BLaER1 treated with 17β-estradiol and CSF1 and Interleukin-3, amounts not matched to agents 10 nM and 100 nM (cell line): Measurements from ENCODE around the gene AKAP12.

Source experiments
- H3K27ac ChIP-seq, 11 experiments: shearing (Covaris generic); formaldehyde crosslinking; 2 replicates each; pipeline ENCODE4 v1.8.1; 2022
- H3K27me3 ChIP-seq, 11 experiments: shearing (Covaris generic); formaldehyde crosslinking; 2 replicates each; pipeline ENCODE4 v1.8.1; 2022
- H3K36me3 ChIP-seq, 11 experiments: shearing (Covaris generic); formaldehyde crosslinking; 2 replicates each; pipeline ENCODE4 v1.8.1; 2022
- H3K4me1 ChIP-seq, 10 experiments: shearing (Covaris generic); formaldehyde crosslinking; 2 replicates each; pipeline ENCODE4 v1.8.1; 2022
- H3K4me2 ChIP-seq, 11 experiments: shearing (Covaris generic); formaldehyde crosslinking; 2 replicates each; pipeline ENCODE4 v1.8.1; 2022
- H3K4me3 ChIP-seq, 10 experiments: shearing (Covaris generic); formaldehyde crosslinking; 2 replicates each; pipeline ENCODE4 v1.8.1; 2022
- H3K9ac ChIP-seq, 11 experiments: shearing (Covaris generic); formaldehyde crosslinking; 2 replicates each; pipeline ENCODE4 v1.8.1; 2022
- H3K9me3 ChIP-seq, 11 experiments: shearing (Covaris generic); formaldehyde crosslinking; replicated peaks in 1 of 11; 2 replicates each; pipeline ENCODE4 v1.8.1; 2022
- H4K20me1 ChIP-seq, 11 experiments: shearing (Covaris generic); formaldehyde crosslinking; 2 replicates each; pipeline ENCODE4 v1.8.1; 2022
- Cebpa-rat ChIP-seq, 11 experiments: shearing (Covaris generic); IDR thresholded peaks; 2 replicates each; pipeline ENCODE4 v1.8.1; 2022

AKAP12 gene

GRCh38 chr6:151230277-151230577, 9.5 kb upstream of the AKAP12 start:
- peaks cover 8 to 24% (median 20%) of the 10 kb centered on the region in 10 experiments; a peak in 17 of 20 replicates for H3K4me1 ChIP-seq
- no peaks in the 10 kb centered on the region for H3K27me3 ChIP-seq
- no peak for TF ChIP-seq Cebpa-rat (IDR thresholded peaks at IDR 0.05)
- no peak overlapping the region for H3K9ac ChIP-seq
- no peak overlapping the region for H3K4me2 ChIP-seq
- H3K36me3 ChIP-seq, result no peaks in the 10 kb centered on the region
- no peak overlapping the region for H3K27ac ChIP-seq
- H3K9me3 ChIP-seq, result peaks cover 0 to 9% (median 0%) of the 10 kb centered on the region in 11 experiments; a peak in 4 of 22 replicates
- no peak overlapping the region for H3K4me3 ChIP-seq
- no peaks in the 10 kb centered on the region for H4K20me1 ChIP-seq

- Histone ChIP-seq H4K20me1 (no peaks in the 10 kb centered on the region), H3K4me2 (peak overlapping the region in 2 of 11 experiments; percentile 36 to 97; a peak in 3 of 22 replicates), H3K4me3 (no peak overlapping the region), H3K27ac (no peak overlapping the region), H3K36me3 (no peaks in the 10 kb centered on the region), H3K9ac (no peak overlapping the region), H3K9me3 (peaks cover 0 to 8% (median 0%) of the 10 kb centered on the region in 11 experiments; a peak in 1 of 22 replicates), H3K4me1 (peaks cover 9 to 51% (median 40%) of the 10 kb centered on the region in 10 experiments; a peak in 18 of 20 replicates), H3K27me3 (no peaks in the 10 kb centered on the region)
- TF ChIP-seq Cebpa-rat (IDR thresholded peaks at IDR 0.05), result no peak
Measured at GRCh38 chr6:151232899-151233298, 6.9 kb upstream of the AKAP12 start.

GRCh38 chr6:151233731-151234130, 6.0 kb upstream of the AKAP12 start:
- no peaks in the 10 kb centered on the region for H4K20me1 ChIP-seq
- H3K9ac ChIP-seq, result no peak overlapping the region
- peak overlapping the region in 9 of 11 experiments; percentile 7 to 97 (median 48); a peak in 16 of 22 replicates for H3K4me2 ChIP-seq
- peaks cover 0 to 8% (median 0%) of the 10 kb centered on the region in 11 experiments; a peak in 1 of 22 replicates for H3K9me3 ChIP-seq
- H3K4me1 ChIP-seq, result peaks cover 9 to 59% (median 48%) of the 10 kb centered on the region in 10 experiments; a peak in 18 of 20 replicates
- H3K36me3 ChIP-seq, result no peaks in the 10 kb centered on the region
- no peaks in the 10 kb centered on the region for H3K27me3 ChIP-seq
- no peak overlapping the region for H3K4me3 ChIP-seq
- no peak for TF ChIP-seq Cebpa-rat (IDR thresholded peaks at IDR 0.05)
- H3K27ac ChIP-seq, result peak overlapping the region in 5 of 11 experiments; percentile 23 to 92 (median 43); a peak in 6 of 22 replicates

- H3K4me2 ChIP-seq, result peak overlapping the region in 10 of 11 experiments; percentile 11 to 97 (median 85); a peak in 19 of 22 replicates
- H4K20me1 ChIP-seq, result peaks cover 0 to 11% (median 2%) of the 10 kb centered on the region in 11 experiments; a peak in 10 of 22 replicates
- H3K9me3 ChIP-seq, result no peaks in the 10 kb centered on the region
- peak overlapping the region in 6 of 11 experiments; percentile 10 to 94 (median 55); a peak in 8 of 22 replicates for H3K9ac ChIP-seq
- peaks cover 2 to 71% (median 59%) of the 10 kb centered on the region in 10 experiments for H3K4me1 ChIP-seq
- H3K36me3 ChIP-seq, result no peaks in the 10 kb centered on the region
- H3K27me3 ChIP-seq, result no peaks in the 10 kb centered on the region; a peak in 1 of 22 replicates
- TF ChIP-seq Cebpa-rat (IDR thresholded peaks at IDR 0.05), result peak in 3 of 11 experiments; percentile 29 to 67 (median 64); a peak in 5 of 22 replicates
- H3K27ac ChIP-seq, result peak overlapping the region in 7 of 11 experiments; percentile 40 to 92 (median 91); a peak in 14 of 22 replicates
- peak overlapping the region in 2 of 10 experiments; percentile 4 to 16; a peak in 2 of 20 replicates for H3K4me3 ChIP-seq
Measured at GRCh38 chr6:151236668-151237401, 2.9 kb upstream of the AKAP12 start.

- Histone ChIP-seq H3K4me2 (peak overlapping the region; percentile 80 to 97 (median 92)), H3K4me3 (peak overlapping the region; percentile 70 to 98 (median 88))
Measured at GRCh38 chr6:151240036-151240685, 394 bp downstream of the AKAP12 start.

GRCh38 chr6:151240791-151241642, 1.2 kb downstream of the AKAP12 start:
- H4K20me1 ChIP-seq, result peaks cover 0 to 51% (median 4%) of the 10 kb centered on the region in 11 experiments; a peak in 12 of 22 replicates
- H3K9me3 ChIP-seq, result no peaks in the 10 kb centered on the region
- no peak for TF ChIP-seq Cebpa-rat (IDR thresholded peaks at IDR 0.05)
- peak overlapping the region; percentile 59 to 95 (median 91); a peak in 21 of 22 replicates for H3K9ac ChIP-seq
- peaks cover 0 to 26% (median 4%) of the 10 kb centered on the region in 11 experiments; a peak in 7 of 22 replicates for H3K36me3 ChIP-seq
- peak overlapping the region in 10 of 11 experiments; percentile 5 to 92 (median 90); a peak in 18 of 22 replicates for H3K27ac ChIP-seq
- H3K4me2 ChIP-seq, result peak overlapping the region; percentile 81 to 97 (median 95)
- peak overlapping the region; percentile 70 to 98 (median 88) for H3K4me3 ChIP-seq
- H3K27me3 ChIP-seq, result no peaks in the 10 kb centered on the region; a peak in 1 of 22 replicates
- H3K4me1 ChIP-seq, result peaks cover 21 to 77% (median 70%) of the 10 kb centered on the region in 10 experiments

More at GRCh38 chr6:151240036-151240685, 394 bp downstream of the AKAP12 start:
- Histone ChIP-seq H3K27ac (peak overlapping the region in 10 of 11 experiments; percentile 48 to 92 (median 90); a peak in 19 of 22 replicates), H3K9me3 (no peaks in the 10 kb centered on the region), H3K36me3 (peaks cover 0 to 17% (median 0%) of the 10 kb centered on the region in 11 experiments; a peak in 6 of 22 replicates), H3K27me3 (no peaks in the 10 kb centered on the region; a peak in 1 of 22 replicates), H3K4me1 (peaks cover 21 to 83% (median 74%) of the 10 kb centered on the region in 10 experiments), H4K20me1 (peaks cover 0 to 44% (median 4%) of the 10 kb centered on the region in 11 experiments; a peak in 12 of 22 replicates), H3K9ac (peak overlapping the region; percentile 72 to 95 (median 91); a peak in 21 of 22 replicates)
- TF ChIP-seq Cebpa-rat (IDR thresholded peaks at IDR 0.05), result no peak

GRCh38 chr6:151241853-151242252, 2.1 kb downstream of the AKAP12 start:
- peaks cover 0 to 34% (median 11%) of the 10 kb centered on the region in 11 experiments; a peak in 14 of 22 replicates for H3K36me3 ChIP-seq
- H3K4me2 ChIP-seq, result peak overlapping the region; percentile 81 to 97 (median 95)

More at GRCh38 chr6:151241853-151242252, 2.1 kb downstream of the AKAP12 start:
- H3K9me3 ChIP-seq, result 0 out of 22 replicates have a peak, but pooled peaks cover 0 to 3% (median 0%) of the 10 kb centered on the region in 11 experiments
- peak overlapping the region; percentile 70 to 98 (median 88); a peak in 19 of 20 replicates for H3K4me3 ChIP-seq
- TF ChIP-seq Cebpa-rat (IDR thresholded peaks at IDR 0.05), result no peak
- H3K27ac ChIP-seq, result peak overlapping the region in 9 of 11 experiments; percentile 77 to 92 (median 91); a peak in 16 of 22 replicates
- H3K4me1 ChIP-seq, result peaks cover 21 to 69% (median 62%) of the 10 kb centered on the region in 10 experiments
- H4K20me1 ChIP-seq, result peaks cover 0 to 59% (median 4%) of the 10 kb centered on the region in 11 experiments; a peak in 12 of 22 replicates
- H3K9ac ChIP-seq, result peak overlapping the region in 10 of 11 experiments; percentile 76 to 95 (median 92); a peak in 18 of 22 replicates
- H3K27me3 ChIP-seq, result no peaks in the 10 kb centered on the region; a peak in 1 of 22 replicates
